GM12878 (cell line): ENCODE measurements around the gene NR1H4. TPM values are rescaled to one million over a fixed set of nuclear protein-coding genes. Genes with fewer than 3 reads are reported as not detected.

Source experiments
- ATAC-seq: fragments of 200-7000 bp; cut with Tn5 transposase; 3 replicates; pipeline ENCODE4 v1.9.1; 2020; ENCODE audit warnings: mild to moderate bottlenecking, moderate library complexity
- BruUV-seq: library from RNA; stranded (reverse); fragments of 400-500 nt; replicated peaks from 2 replicates; lab custom pipeline; 2021; lab: Mats Ljungman, UMichigan
- CTCF ChIA-PET: fragments of 300-600 bp; sonication (Branson Sonifier 250); formaldehyde crosslinking; extraction: SDS; loops from one replicate; lab custom pipeline; 2021; ENCODE audit warnings: inconsistent platforms; lab: Yijun Ruan, JAX
- POLR2A ChIA-PET: fragments of 350-600 bp; formaldehyde crosslinking; extraction: SDS; loops from one replicate; lab custom pipeline; 2021; ENCODE audit warnings: inconsistent platforms; lab: Charles Lee
- RAD21 ChIA-PET: fragments of 300-600 bp; sonication (Branson Sonifier 250); formaldehyde crosslinking; loops from one replicate; lab custom pipeline; 2023; ENCODE audit warnings: antibody characterized with exemption; ENCODE audit not compliant: unreplicated experiment; lab: Charles Lee
- SMC1A ChIA-PET: fragments of 300-600 bp; sonication (Branson Sonifier 250); formaldehyde crosslinking; loops from one replicate; lab custom pipeline; 2023; ENCODE audit not compliant: unreplicated experiment, uncharacterized antibody; lab: Charles Lee
- DNase-seq: peaks from one replicate; pipeline ENCODE4 v3.0.0-alpha.2; 2011; ENCODE audit warnings: low read depth, low spot score
- FAIRE-seq: peaks from 3 replicates; lab custom pipeline; 2011; peaks lifted over from hg19 to GRCh38; lab: Jason Lieb, UNC
- H2AFZ ChIP-seq: 2 replicates; pipeline ENCODE4 v1.6.0; 2011; ENCODE audit warnings: low read depth, low read length, control low read depth; ENCODE audit not compliant: control insufficient read depth
- H3K27ac ChIP-seq: 2 replicates; pipeline ENCODE4 v1.5.1; 2011; ENCODE audit warnings: control low read depth; ENCODE audit not compliant: control insufficient read depth, insufficient read depth
- H3K27me3 ChIP-seq, 2 experiments: replicated peaks in 1 of 2; 2 replicates each; pipeline versions ENCODE4 v1.6.0 to v1.6.1; 2011; ENCODE audit warnings: low read length in 1 of 2; ENCODE audit not compliant: control insufficient read depth in 2 of 2, insufficient read depth in 2 of 2
- H3K36me3 ChIP-seq, 2 experiments: 2 replicates each; pipeline ENCODE4 v1.5.1; 2011; ENCODE audit warnings: low read length in 1 of 2; ENCODE audit not compliant: control insufficient read depth in 2 of 2, insufficient read depth in 2 of 2
- H3K4me1 ChIP-seq: 2 replicates; pipeline ENCODE4 v1.6.1; 2011; ENCODE audit warnings: mild to moderate bottlenecking, low read length, moderate library complexity, mixed read lengths; ENCODE audit not compliant: control insufficient read depth, insufficient read depth
- H3K4me2 ChIP-seq: 2 replicates; pipeline ENCODE4 v1.6.0; 2011; ENCODE audit warnings: control low read depth; ENCODE audit not compliant: control insufficient read depth, insufficient read depth
- H3K4me3 ChIP-seq: fragments of 200-600 bp; sonication (generic); 2 replicates; pipeline ENCODE4 v1.5.1; 2016
- H3K79me2 ChIP-seq: 2 replicates; pipeline ENCODE4 v1.6.0; 2011; ENCODE audit warnings: low read length; ENCODE audit not compliant: control insufficient read depth, insufficient read depth
- H3K9ac ChIP-seq: 2 replicates; pipeline ENCODE4 v1.8.0; 2011; ENCODE audit warnings: low read length, control low read depth, mixed read lengths; ENCODE audit not compliant: control insufficient read depth, insufficient read depth
- H3K9me3 ChIP-seq: replicated peaks from 3 replicates; pipeline ENCODE4 v1.5.1; 2011; ENCODE audit warnings: mild to moderate bottlenecking, low read length; ENCODE audit not compliant: control insufficient read depth, insufficient read depth
- H4K20me1 ChIP-seq: 2 replicates; pipeline ENCODE4 v1.6.0; 2011; ENCODE audit not compliant: control insufficient read depth, insufficient read depth
- CEBPB ChIP-seq, 2 experiments: fragments of 150-350 bp in 1 of 2; IDR thresholded peaks; 2 replicates each; pipeline ENCODE4 v1.6.1; 2012 to 2014; ENCODE audit warnings: low read depth in 2 of 2, low read length in 2 of 2, borderline replicate concordance in 1 of 2, inconsistent platforms in 1 of 2
- IKZF1 ChIP-seq: fragments of 450-650 bp; conservative IDR thresholded peaks from 2 replicates; pipeline ENCODE4 v1.6.1; 2017; ENCODE audit warnings: antibody characterized with exemption, mild to moderate bottlenecking
- MXI1 ChIP-seq: fragments of 150-350 bp; IDR thresholded peaks from 2 replicates; pipeline ENCODE4 v1.6.1; 2011; ENCODE audit warnings: low read depth, mild to moderate bottlenecking, inconsistent platforms, low read length, improper control_type of control experiment
- NR2C1 ChIP-seq: fragments of 450-650 bp; IDR thresholded peaks from 2 replicates; pipeline ENCODE4 v1.6.1; 2017; ENCODE audit warnings: antibody characterized with exemption, mild to moderate bottlenecking, moderate library complexity
- NR2C2 ChIP-seq: IDR thresholded peaks from 2 replicates; pipeline ENCODE4 v1.6.1; 2011; ENCODE audit warnings: borderline replicate concordance, low read depth; ENCODE audit not compliant: control insufficient read depth, insufficient read length
- POU2F2 ChIP-seq: IDR thresholded peaks from 3 replicates; pipeline ENCODE4 v1.6.1; 2011; ENCODE audit warnings: low read depth, mild to moderate bottlenecking, low read length, borderline replicate concordance
- RB1 ChIP-seq: fragments of 450-650 bp; formaldehyde crosslinking; IDR thresholded peaks from 2 replicates; pipeline ENCODE4 v1.6.1; 2017; ENCODE audit warnings: mild to moderate bottlenecking, borderline replicate concordance
- SMC3 ChIP-seq: IDR thresholded peaks from 2 replicates; pipeline ENCODE4 v1.6.1; 2011; ENCODE audit warnings: low read length, improper control_type of control experiment, borderline replicate concordance
- SRF ChIP-seq, 2 experiments: IDR thresholded peaks; 2 replicates each; pipeline ENCODE4 v1.6.1; 2011; ENCODE audit warnings: low read depth in 2 of 2, low read length in 2 of 2, mild to moderate bottlenecking in 1 of 2, moderate library complexity in 1 of 2
- WGBS: methylation state at CpG from one replicate; pipeline ENCODE4 v1.1.6; 2016; ENCODE audit warnings: low lambda C conversion rate; ENCODE audit not compliant: insufficient replicate concordance, insufficient coverage; ENCODE audit errors: missing lambda C conversion rate; 5-methylcytosine and 5-hydroxymethylcytosine counted together
- in situ Hi-C: fragments of 300-500 bp; cut with MboI; formaldehyde crosslinking; loops from 9 replicates; pipeline ENCODE4 v1.14.3; 2018; ENCODE audit warnings: mixed read lengths
- intact Hi-C: fragments of 100-400 bp; cut with micrococcal nuclease; formaldehyde crosslinking; loops from one replicate; pipeline ENCODE4 v1.14.2; 2022; ENCODE audit not compliant: unreplicated experiment
- polyA plus RNA-seq, 11 experiments: library from polyadenylated mRNA; depleted of rRNA in 4 of 11; unstranded in 6 of 11; stranded (reverse) in 5 of 11; fragments of >200 nt; fragmentation: Nextera tagmentation in 4 of 11; fragmentation: Illumina TruSeq in 1 of 11; extraction: Ambion mirVana in 4 of 11; extraction: Trizol in 1 of 11; gene quantifications; 1 replicate in 1 of 11; 2 replicates in 10 of 11; pipeline versions ENCODE4 v1.2.1 to v1.2.3, GENCODE V29; 2011 to 2016; ENCODE audit warnings: inconsistent platforms in 2 of 11, missing spikeins in 2 of 11, low read depth in 1 of 11
- total RNA-seq, 4 experiments: library from RNA; depleted of rRNA in 3 of 4; stranded (reverse); fragments of >200 nt in 3 of 4; fragmentation: Illumina TruSeq in 1 of 4; extraction: Trizol in 1 of 4; gene quantifications; 2 replicates each; pipeline versions ENCODE4 v1.2.1 to v1.2.3, GENCODE V29; 2013 to 2021
- TF ChIP-seq, protein P1 (sequence below): IDR thresholded peaks from 2 replicates; pipeline ENCODE4 v1.6.1; 2012; ENCODE audit warnings: mild to moderate bottlenecking, low read depth, low read length
- TF ChIP-seq, protein P2 (sequence below): IDR thresholded peaks from 2 replicates; pipeline ENCODE4 v1.6.1; 2012; ENCODE audit warnings: low read depth, low read length, improper control_type of control experiment
- TF ChIP-seq, protein P3 (sequence below), 3 experiments: IDR thresholded peaks in 2 of 3; conservative IDR thresholded peaks in 1 of 3; 2 replicates each; pipeline ENCODE4 v1.5.1; 2011; ENCODE audit warnings: low read depth in 3 of 3, low read length in 3 of 3, mild to moderate bottlenecking in 3 of 3, control low read depth in 2 of 3, moderate library complexity in 2 of 3, inconsistent platforms in 1 of 3, mixed read lengths in 1 of 3; ENCODE audit not compliant: control insufficient read depth in 2 of 3, insufficient read depth in 1 of 3; ENCODE audit errors: extremely low read depth in 1 of 3
- TF ChIP-seq, protein P4 (sequence below): fragments of 150-350 bp; IDR thresholded peaks from 2 replicates; pipeline ENCODE4 v1.6.1; 2016; ENCODE audit warnings: low read depth, low read length

NR1H4 gene
- total and polyA plus RNA-seq, 10 of the 15 experiments (the other 5 are each of a cell fraction or from before 2014, with no cell fraction given): 0.04 TPM; not detected in 9

DNA sequence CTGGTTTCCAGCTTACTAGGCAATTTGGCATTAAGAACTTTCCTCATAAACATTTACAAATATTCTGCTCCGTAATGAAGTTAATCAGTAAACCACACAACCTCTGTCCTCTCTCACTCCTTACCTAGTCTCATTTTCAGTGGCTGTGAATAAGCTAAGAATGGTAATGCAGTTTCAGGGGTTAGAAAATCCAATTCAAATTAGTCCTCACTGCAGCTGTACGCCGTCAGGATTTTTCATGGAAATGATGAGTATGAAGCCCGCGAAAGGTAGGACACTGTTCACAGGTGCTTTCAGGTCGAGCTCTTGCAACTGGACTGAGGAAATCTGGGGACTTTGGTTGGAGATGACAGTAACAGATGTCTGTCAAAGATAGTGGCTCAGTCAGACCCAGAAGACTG is 29.6 kb downstream of the NR1H4 start (continued):
- TF ChIP-seq, protein P1, sequence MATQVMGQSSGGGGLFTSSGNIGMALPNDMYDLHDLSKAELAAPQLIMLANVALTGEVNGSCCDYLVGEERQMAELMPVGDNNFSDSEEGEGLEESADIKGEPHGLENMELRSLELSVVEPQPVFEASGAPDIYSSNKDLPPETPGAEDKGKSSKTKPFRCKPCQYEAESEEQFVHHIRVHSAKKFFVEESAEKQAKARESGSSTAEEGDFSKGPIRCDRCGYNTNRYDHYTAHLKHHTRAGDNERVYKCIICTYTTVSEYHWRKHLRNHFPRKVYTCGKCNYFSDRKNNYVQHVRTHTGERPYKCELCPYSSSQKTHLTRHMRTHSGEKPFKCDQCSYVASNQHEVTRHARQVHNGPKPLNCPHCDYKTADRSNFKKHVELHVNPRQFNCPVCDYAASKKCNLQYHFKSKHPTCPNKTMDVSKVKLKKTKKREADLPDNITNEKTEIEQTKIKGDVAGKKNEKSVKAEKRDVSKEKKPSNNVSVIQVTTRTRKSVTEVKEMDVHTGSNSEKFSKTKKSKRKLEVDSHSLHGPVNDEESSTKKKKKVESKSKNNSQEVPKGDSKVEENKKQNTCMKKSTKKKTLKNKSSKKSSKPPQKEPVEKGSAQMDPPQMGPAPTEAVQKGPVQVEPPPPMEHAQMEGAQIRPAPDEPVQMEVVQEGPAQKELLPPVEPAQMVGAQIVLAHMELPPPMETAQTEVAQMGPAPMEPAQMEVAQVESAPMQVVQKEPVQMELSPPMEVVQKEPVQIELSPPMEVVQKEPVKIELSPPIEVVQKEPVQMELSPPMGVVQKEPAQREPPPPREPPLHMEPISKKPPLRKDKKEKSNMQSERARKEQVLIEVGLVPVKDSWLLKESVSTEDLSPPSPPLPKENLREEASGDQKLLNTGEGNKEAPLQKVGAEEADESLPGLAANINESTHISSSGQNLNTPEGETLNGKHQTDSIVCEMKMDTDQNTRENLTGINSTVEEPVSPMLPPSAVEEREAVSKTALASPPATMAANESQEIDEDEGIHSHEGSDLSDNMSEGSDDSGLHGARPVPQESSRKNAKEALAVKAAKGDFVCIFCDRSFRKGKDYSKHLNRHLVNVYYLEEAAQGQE: no peak
- TF ChIP-seq NR2C1 (no peak), RB1 (no peak), SMC3 (no peak), POU2F2 (no peak)

DNA sequence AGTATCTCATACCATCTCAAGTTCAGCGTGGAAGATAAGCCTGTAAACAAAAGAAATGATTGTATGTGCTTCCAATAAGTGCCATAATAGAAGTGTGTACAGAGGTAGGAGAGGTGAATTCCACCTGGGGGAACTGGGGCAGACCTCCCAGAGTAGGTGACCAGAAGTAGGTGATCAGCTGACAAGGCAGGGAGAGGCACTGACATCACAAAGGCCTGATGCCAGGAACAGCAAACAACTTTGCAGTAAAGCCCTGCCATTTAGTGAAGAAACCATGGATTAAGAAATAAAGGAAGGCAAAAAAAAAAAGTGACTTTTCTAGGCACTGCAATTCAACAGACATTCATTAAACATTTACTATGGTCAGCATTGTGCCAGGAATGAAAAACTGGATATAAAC is 31.1 kb downstream of the NR1H4 start:
- Histone ChIP-seq H2AFZ (no peak overlapping the region), H3K9ac (no peak overlapping the region), H3K36me3 (no peaks in the 10 kb centered on the region), H3K4me1 (no peaks in the 10 kb centered on the region), H3K9me3 (no peaks in the 10 kb centered on the region), H3K4me2 (no peak overlapping the region), H4K20me1 (no peaks in the 10 kb centered on the region), H3K27me3 (no peaks in the 10 kb centered on the region), H3K27ac (no peak overlapping the region), H3K79me2 (no peaks in the 10 kb centered on the region), H3K4me3 (no peak overlapping the region)
- SMC1A ChIA-PET: no interaction called here
- POLR2A ChIA-PET: no interaction called here
- RAD21 ChIA-PET: no interaction called here
- DNase-seq: no peak
- intact Hi-C loops: no loop called here
- CTCF ChIA-PET: no interaction called here
- ATAC-seq: no peak
- 0% methylated on average over 1 of the region's 1 CpG for WGBS
- no TSS peak for BruUV-seq
- in situ Hi-C loops: no loop called here
- FAIRE-seq: no peak
- TF ChIP-seq, protein P2, sequence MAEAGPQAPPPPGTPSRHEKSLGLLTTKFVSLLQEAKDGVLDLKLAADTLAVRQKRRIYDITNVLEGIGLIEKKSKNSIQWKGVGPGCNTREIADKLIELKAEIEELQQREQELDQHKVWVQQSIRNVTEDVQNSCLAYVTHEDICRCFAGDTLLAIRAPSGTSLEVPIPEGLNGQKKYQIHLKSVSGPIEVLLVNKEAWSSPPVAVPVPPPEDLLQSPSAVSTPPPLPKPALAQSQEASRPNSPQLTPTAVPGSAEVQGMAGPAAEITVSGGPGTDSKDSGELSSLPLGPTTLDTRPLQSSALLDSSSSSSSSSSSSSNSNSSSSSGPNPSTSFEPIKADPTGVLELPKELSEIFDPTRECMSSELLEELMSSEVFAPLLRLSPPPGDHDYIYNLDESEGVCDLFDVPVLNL: no peak
- TF ChIP-seq CEBPB (IDR thresholded peaks at IDR 0.05; ENCODE audit: borderline replicate concordance in 1 of 2, low read depth in 2 of 2, low read length in 2 of 2): no peak
- no peak for TF ChIP-seq NR2C2
- TF ChIP-seq, protein P3, sequence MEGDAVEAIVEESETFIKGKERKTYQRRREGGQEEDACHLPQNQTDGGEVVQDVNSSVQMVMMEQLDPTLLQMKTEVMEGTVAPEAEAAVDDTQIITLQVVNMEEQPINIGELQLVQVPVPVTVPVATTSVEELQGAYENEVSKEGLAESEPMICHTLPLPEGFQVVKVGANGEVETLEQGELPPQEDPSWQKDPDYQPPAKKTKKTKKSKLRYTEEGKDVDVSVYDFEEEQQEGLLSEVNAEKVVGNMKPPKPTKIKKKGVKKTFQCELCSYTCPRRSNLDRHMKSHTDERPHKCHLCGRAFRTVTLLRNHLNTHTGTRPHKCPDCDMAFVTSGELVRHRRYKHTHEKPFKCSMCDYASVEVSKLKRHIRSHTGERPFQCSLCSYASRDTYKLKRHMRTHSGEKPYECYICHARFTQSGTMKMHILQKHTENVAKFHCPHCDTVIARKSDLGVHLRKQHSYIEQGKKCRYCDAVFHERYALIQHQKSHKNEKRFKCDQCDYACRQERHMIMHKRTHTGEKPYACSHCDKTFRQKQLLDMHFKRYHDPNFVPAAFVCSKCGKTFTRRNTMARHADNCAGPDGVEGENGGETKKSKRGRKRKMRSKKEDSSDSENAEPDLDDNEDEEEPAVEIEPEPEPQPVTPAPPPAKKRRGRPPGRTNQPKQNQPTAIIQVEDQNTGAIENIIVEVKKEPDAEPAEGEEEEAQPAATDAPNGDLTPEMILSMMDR (IDR thresholded peaks at IDR 0.05 in 2 of 3, conservative IDR thresholded peaks at IDR 0.05 in 1 of 3; ENCODE audit: control insufficient read depth in 2 of 3, extremely low read depth in 1 of 3, insufficient read depth in 1 of 3, low read depth in 3 of 3, low read length in 3 of 3): no peak
- no peak for TF ChIP-seq NR2C1
- no peak for TF ChIP-seq SRF (IDR thresholded peaks at IDR 0.05; ENCODE audit: low read depth in 2 of 2, low read length in 2 of 2)
- TF ChIP-seq, protein P4, sequence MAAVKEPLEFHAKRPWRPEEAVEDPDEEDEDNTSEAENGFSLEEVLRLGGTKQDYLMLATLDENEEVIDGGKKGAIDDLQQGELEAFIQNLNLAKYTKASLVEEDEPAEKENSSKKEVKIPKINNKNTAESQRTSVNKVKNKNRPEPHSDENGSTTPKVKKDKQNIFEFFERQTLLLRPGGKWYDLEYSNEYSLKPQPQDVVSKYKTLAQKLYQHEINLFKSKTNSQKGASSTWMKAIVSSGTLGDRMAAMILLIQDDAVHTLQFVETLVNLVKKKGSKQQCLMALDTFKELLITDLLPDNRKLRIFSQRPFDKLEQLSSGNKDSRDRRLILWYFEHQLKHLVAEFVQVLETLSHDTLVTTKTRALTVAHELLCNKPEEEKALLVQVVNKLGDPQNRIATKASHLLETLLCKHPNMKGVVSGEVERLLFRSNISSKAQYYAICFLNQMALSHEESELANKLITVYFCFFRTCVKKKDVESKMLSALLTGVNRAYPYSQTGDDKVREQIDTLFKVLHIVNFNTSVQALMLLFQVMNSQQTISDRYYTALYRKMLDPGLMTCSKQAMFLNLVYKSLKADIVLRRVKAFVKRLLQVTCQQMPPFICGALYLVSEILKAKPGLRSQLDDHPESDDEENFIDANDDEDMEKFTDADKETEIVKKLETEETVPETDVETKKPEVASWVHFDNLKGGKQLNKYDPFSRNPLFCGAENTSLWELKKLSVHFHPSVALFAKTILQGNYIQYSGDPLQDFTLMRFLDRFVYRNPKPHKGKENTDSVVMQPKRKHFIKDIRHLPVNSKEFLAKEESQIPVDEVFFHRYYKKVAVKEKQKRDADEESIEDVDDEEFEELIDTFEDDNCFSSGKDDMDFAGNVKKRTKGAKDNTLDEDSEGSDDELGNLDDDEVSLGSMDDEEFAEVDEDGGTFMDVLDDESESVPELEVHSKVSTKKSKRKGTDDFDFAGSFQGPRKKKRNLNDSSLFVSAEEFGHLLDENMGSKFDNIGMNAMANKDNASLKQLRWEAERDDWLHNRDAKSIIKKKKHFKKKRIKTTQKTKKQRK: no peak
- TF ChIP-seq IKZF1: no peak
- TF ChIP-seq MXI1: no peak
